Measurements from ENCODE around the gene TNK1. TPM values are rescaled to one million over a fixed set of nuclear protein-coding genes. Genes with fewer than 3 reads are reported as not detected.
A peak's percentile ranks its signal among the peaks of the same experiment; 100 is the strongest.

The TNK1 gene
- total and polyA plus RNA-seq, 9 of the 15 experiments (the other 6 are each of a cell fraction or from before 2014, with no cell fraction given), result 0.28 to 5.2 (median 2.1) TPM

GRCh38 chr17:7394452-7395191, 13.7 kb downstream of the TNK1 start, which contains the start of gene PLSCR3 (continued):
- peak; percentile 47; the same call in 1 of the 2 replicates for TF ChIP-seq CBX1 (IDR thresholded peaks at IDR 0.05; ENCODE audit: low read depth)
- peak; percentile 76 for TF ChIP-seq EP400 (IDR thresholded peaks at IDR 0.05)
- TF ChIP-seq CTCFL (IDR thresholded peaks at IDR 0.05; ENCODE audit: borderline replicate concordance, insufficient read depth, low read depth, low read length, poor library complexity, severe bottlenecking), result peak; percentile 64
- TF ChIP-seq CTCF (IDR thresholded peaks at IDR 0.05 in 2 of 3, conservative IDR thresholded peaks at IDR 0.05 in 1 of 3; ENCODE audit: insufficient read depth in 2 of 3, low read depth in 1 of 3, low read length in 3 of 3), result peak; percentile 25 to 53 (median 44); a peak in 4 of 6 replicates
- TF ChIP-seq ZFP30 (CRISPR knock-in tag; IDR thresholded peaks at IDR 0.05; ENCODE audit: borderline replicate concordance), result no peak
- no peak for TF ChIP-seq BCL6 (CRISPR knock-in tag; IDR thresholded peaks at IDR 0.05)
- peak in 1 of 3 experiments; percentile 60; a peak in 1 of 6 replicates for TF ChIP-seq ZBTB11 (CRISPR knock-in tag; IDR thresholded peaks at IDR 0.05)
- TF ChIP-seq ZNF165 (CRISPR knock-in tag; IDR thresholded peaks at IDR 0.05; ENCODE audit: borderline replicate concordance), result no peak
- no peak for TF ChIP-seq HBP1 (CRISPR knock-in tag; IDR thresholded peaks at IDR 0.05)
- TF ChIP-seq FOXK1 (CRISPR knock-in tag; IDR thresholded peaks at IDR 0.05; ENCODE audit: borderline replicate concordance), result no peak
- peak; percentile 34 to 55; a peak in 2 of 4 replicates for TF ChIP-seq MNT (conservative IDR thresholded peaks at IDR 0.05)
- no peak for TF ChIP-seq NR2C2 (CRISPR knock-in tag; IDR thresholded peaks at IDR 0.05)
- TF ChIP-seq NR2C2 (tag; IDR thresholded peaks at IDR 0.05), result peak; percentile 59
- TF ChIP-seq NFIC (IDR thresholded peaks at IDR 0.05), result 0 out of 2 replicates have a peak, but pooled peaks have one; percentile 4
